Upper lobe of left lung (tissue), 4 donors: ENCODE data around the gene ALPP.

Source experiments
- CTCF ChIP-seq, 6 experiments: fragments of 450-650 bp in 4 of 6; fragments of 200-600 bp in 2 of 6; sonication (generic) in 2 of 6; IDR thresholded peaks; one replicate each; pipeline ENCODE4 v1.5.1; 2016 to 2019; ENCODE audit warnings: antibody characterized with exemption in 6 of 6
- POLR2A ChIP-seq, 4 donors: fragments of 450-650 bp; IDR thresholded peaks; one replicate each; pipeline ENCODE4 v1.5.1; 2016 to 2017; ENCODE audit warnings: antibody characterized with exemption in 4 of 4, mild to moderate bottlenecking in 2 of 4
- POLR2AphosphoS5 ChIP-seq, 2 donors: sonication (generic); formaldehyde crosslinking; IDR thresholded peaks; one replicate each; pipeline ENCODE4 v1.5.1; 2017; ENCODE audit warnings: antibody characterized with exemption in 2 of 2

- TF ChIP-seq CTCF (IDR thresholded peaks at IDR 0.05) (no peak), POLR2AphosphoS5 (IDR thresholded peaks at IDR 0.05) (no peak), POLR2A (IDR thresholded peaks at IDR 0.05) (no peak)
These were observed 29.6 kb upstream of the ALPP start for GRCh38 chr2:232348936-232349335.
